Amniotic epithelial cell (primary cell): ENCODE data around the gene TPCN2.

Experiments
- DNase-seq: peaks from one replicate; pipeline ENCODE4 v3.0.0-alpha.2; 2010; ENCODE audit warnings: low read depth

TPCN2 gene

DNA sequence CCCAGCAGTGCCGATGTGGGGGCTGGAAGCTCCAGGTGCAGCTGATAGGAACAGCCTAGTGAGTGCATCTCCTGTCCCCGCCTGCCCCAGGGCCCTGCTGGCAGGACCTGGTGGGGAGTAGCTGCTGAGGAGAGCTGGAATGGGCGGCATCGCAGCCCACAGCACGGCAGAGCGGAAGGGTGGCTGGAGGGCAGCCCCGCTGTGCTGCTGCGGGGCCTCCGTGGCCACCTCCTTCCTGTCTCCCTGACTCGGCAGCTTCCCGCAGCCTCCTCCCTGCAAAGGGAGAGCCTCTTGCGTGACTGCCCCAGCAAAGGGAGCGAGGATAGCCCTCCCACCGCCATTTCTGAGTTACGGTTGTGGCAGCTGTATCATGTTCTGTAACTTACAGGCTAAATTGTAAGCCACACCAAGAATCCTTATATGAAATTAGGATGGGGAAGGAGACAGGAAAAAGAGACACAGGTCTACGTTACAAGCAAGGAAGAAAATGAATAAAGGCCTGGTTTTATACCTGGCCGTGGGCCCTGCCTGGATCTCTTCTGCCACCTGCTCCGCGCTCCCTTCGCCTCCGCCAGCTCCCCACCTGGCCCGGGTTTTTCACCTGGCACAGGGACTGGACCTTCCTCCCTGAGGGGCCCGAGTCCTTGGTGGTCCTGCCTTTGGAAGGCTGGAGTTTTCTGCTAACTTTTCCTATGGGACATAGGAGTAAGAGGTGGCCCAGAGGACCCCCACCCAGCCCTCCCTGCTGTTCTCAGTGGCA lies 10.0 kb downstream of the TPCN2 start:
- no peak for DNase-seq

DNA sequence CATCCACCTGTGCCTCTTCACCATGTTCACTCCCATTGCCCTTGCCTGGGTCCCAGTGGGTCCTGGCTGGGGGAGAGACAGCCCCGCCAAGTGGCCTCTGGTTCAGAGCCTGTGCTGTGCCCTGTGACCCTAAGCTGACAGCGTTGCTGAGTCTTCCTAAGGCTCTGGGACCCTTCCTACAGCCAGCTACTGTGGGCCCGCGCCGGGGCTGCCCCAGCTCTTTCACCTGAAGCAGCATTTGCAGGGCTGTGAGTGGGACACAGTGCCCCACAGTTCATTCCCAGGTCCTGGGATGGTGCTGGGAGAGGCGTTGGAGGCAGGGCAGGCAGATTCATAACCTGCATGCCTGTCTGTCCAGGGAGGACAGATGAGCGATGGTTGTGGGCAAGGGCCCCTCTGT lies 10.7 kb downstream of the TPCN2 start:
- no peak for DNase-seq

DNA sequence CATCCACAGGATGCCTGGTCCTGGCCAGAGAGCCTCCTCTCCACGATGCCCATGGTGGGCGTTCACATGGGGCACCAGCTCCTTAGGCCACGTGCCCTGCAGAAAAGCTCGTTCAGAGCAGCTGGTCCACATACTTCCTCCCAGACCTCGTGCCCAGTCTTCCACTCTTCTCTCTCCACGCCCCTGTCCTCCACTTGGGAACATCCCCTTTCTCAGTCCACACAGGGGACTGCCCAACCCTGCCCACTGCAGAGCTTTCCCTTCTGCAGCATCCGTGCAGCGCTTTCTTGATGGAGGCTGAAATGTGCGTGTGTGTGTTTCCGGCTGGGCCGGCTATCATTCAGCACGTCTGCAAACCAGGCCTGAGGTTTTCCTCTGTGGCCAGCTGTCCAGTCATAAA lies 11.3 kb downstream of the TPCN2 start:
- no peak for DNase-seq

DNA sequence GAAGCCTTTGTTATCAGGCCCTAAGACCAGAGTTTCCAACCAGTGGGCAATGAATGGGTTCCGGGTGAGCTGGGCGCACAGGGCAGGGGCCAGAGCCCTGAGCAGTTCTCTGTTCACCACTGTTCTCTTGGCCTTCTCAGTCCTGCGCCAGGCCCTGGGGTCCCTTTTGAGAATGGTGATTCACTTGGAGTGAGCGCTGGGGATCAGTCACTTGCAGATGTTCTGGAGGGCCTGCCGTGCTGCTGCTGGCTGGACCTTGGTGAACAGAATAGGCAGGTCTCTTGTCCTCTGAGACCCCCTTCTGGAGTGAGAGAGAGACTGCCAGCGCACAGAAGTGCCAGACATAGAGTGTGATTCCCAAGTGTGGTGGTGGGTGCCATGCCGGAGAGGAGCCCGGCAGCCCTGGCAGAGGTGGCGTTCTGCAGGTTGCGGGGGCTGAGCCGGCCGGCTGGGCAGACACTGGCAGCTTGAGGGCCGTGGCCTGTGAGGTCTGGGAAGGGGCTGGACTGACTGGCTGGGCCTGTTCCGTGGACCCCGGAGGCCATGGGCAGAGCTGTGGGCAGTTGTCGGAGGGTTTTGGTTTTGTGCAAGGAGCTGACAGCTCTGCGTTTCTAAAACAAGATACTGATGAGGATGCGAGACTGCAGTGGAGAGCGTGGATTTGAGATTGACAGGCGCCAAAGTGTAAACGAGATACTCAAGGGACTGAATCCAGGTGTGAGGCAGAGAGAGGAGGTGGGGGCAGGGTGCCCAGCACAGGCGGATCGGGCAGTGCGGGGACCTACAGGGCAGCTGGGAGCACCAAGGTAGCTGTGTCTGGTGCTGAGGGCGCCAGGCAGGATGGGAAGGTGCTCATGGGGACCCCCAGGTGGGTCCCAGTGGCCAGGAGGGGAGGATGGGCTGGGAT lies 12.3 kb downstream of the TPCN2 start:
- no peak for DNase-seq

DNA sequence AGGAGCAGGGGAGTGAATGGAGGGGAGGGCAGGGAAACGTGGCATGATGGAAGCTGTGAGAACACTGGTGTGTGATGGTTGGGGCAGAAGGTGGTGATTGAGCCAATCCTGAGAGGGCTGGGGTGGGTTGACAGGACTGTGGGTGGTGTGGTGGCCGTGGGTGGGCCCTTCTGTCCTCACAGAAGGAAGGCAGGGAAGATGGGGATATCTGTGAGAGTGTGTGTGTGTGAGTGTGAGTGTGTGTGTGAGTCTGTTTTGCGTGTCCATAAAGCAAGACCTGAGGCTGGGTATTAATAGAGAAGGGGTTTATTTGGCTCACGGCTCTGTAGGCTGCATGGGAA lies 13.0 kb downstream of the TPCN2 start:
- DNase-seq = no peak

DNA sequence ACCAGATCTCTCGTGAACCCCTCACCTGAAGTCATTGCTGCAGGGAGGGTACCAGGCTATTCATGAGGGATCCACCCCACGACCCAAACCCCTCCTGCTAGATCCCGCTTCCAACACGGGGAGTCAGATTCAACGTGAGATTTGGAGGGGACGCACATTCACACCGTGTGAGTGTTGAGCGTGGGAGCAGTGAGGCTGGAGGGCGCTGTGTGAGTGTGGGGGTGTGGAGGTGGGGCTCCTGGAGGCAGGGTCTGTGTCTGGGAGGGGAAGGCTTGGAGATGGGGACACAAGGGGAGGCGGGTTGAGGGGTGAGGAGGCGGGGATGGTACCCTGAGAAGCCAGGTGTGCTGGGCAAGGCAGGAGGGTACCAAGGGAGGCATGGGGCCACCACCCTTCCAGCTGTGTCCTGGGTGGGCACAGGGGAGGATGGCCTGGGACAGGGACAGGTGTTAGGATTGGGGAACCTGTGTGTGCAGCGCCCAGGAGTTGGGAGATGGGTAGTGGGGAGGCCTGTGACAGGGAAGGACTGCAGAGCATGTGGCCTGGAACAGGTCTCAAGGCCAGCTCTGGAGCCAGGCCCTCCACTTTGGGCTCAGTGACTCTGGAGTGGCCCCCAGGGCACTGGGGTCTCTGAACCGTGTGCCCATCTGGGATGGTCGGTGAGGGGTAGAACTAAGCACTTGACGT lies 13.6 kb downstream of the TPCN2 start:
- DNase-seq = no peak

DNA sequence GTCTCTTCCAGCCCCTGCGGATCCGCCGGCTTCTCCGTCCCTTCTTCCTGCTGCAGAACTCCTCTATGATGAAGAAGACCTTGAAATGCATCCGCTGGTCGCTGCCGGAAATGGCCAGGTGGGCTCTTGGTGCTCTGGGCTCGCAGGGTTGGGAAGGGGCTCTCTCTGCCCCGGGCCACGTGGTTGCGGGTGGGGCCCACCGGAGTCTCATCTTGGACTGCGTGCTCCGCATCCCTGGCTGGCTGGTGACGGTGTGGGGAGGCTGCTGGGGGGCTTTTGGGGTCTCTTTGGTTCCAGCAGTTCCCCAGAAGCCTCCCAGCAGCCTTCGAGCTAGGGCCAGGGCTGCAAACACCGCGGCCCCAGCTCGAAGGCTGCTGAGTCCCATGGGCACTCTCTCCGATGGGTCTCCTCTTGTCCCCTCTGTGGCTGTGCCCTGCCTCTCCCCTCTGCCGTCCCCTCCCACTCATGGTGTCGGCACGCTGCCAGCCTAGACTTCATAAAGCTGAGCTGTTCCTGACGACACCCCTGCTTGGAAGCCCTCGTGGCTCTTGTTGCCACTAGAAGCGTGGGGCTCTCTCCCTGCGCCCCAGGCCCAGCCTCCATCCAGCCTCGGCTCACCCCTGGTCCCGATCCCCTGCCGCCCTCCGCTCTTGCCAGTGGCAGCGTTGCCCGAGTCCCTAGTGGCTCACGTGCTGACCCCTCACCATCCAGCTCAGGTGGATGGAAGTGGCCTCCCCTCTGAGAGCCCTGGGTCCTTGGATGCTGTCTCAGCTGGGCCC lies 14.3 kb downstream of the TPCN2 start:
- no peak for DNase-seq

DNA sequence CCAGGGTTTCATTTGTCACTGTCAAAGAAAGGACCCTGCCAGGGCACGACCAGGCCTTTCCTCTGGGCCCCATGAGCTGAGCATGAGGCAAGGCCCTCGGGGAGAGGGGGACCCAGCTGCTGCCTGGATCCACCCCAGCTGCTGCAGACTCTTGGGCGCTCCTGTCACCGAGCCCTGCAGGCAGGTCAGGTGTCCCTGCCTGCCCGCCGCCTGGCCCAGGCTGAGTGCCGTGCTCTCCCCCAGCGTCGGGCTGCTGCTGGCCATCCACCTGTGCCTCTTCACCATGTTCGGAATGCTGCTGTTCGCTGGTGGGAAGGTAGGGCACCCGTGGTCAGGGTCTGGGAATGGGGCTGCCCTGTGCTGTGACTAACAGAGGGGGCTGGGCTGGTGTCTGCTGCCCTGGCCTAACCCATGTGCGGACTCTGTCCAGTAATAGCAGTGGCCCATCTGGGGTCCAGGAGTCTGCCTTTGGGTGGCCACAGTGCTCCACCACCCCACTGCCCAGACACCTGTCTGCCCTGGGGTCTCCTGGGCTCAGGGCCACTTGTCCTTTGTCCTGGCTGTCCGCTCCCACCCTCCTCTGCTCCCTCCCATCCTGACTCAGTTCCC lies 15.0 kb downstream of the TPCN2 start:
- DNase-seq = no peak

DNA sequence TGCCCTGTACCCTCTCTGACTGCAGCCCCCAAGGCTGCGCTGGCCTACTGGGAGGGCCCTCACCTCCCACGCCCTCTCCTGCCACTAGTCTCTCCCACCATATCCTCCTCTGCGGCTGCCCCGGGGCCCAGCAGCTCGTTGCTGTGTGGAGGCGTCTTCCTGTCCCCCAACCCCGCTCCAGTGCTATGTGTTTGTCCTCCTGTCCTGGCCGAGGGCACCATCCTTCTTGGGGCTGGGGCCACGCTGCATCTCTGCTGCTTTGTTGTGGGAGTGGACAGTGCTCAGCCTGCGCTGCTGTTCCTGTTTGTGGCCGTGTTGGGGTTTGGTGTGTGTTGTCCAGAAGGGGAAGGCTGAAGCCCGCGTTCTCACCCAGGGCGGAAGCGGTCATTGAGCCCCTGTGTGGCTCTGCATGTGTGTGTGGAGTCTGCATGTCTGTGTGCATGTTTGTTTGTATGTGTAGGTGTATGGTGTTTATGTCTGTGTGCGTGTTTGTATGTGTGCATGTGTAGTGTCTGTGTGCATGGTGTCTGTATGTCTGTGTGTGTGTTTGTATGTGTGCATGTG lies 15.7 kb downstream of the TPCN2 start:
- DNase-seq = no peak

DNA sequence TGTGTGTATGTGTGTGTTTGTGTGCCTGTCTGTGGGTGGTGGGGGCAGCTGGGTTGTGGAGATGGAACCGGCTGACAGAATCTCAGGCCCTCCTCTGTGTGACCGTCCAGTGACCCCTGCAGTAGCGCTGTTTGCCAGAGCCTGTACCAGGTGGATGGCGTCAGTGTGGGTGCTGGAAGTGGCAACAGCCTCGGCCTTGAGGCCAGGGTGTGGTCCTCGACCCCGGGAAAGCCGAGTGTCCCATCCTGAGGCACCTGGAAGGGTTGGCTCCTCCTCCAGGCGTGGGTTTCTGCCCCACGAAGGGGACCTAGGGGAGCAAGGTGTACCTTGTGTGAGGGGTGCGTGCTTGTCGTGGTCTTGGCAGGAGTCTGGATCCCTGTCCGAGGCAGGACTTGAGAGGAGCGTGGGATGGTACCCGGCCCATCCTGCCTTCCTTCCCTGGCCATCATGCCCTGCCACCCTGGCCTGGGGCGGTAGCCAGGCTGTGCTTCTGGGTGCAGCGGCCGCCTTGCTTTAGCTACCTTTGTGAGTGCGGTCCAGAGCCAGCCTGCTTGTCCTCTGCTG lies 16.5 kb downstream of the TPCN2 start:
- no peak for DNase-seq

DNA sequence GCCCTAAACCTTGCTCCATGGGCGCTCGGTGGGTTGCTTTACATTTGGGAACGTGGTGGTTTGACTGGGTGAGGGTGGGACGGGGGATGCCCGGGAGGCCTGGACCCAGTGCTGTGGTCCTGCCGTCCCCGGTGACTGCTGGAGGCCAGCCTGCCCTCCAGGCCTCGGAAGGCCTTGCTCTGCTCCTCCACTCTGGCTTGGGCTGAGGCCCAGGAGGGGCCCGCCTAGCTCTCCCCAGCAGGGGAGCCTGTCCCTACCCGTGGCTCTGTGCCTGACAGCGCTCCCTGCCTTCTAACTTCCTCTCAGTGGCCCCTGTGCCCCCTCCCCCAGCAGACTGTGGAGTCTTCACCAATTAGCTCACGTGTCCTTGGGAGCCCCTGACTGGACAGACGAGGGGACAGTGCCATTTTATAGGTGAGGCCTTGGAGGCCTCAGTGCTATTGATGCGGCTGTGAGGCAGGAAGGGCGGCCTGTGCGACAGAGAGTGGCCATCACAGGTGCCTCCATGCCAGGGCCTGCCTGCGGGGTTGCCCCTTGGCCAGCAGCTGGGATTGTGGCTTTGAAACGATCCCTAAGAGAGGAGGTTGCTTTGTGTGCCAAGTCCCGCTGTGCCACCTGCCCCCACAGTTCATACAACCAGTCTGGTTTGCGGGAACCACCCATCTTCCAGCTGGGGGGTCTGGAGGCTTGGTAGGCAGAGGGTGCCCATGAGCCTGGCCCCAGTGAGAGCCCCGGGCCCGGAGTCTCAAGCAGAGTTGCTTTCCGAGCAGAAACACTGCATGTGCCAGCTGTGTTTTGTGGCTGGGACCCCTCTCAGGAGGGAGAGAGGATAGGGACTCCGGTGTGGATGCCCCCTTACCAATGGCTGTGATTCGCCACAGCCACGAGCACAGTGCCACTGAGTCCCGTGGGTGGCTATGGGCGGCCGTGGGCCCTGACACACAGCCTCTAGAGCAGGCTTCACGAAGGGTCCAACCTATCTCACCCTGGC lies 17.7 kb downstream of the TPCN2 start:
- no peak for DNase-seq

DNA sequence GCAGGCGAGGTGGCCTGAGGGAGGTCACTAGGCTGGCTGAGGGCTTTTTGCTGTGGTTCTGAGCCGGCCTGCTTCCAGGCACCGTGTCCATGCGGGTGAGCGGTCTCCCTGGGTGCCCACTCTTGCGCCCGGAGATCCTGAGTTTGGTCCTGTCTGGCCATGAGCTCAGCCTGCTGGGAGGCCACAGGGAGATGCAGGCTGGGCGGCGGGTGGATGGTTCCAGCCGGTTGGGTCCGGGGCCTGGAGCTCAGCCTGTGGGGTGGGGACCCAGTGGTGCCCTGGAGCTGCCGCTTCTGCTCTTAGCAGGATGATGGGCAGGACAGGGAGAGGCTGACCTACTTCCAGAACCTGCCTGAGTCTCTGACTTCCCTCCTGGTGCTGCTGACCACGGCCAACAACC lies 18.5 kb downstream of the TPCN2 start:
- DNase-seq = no peak

DNA sequence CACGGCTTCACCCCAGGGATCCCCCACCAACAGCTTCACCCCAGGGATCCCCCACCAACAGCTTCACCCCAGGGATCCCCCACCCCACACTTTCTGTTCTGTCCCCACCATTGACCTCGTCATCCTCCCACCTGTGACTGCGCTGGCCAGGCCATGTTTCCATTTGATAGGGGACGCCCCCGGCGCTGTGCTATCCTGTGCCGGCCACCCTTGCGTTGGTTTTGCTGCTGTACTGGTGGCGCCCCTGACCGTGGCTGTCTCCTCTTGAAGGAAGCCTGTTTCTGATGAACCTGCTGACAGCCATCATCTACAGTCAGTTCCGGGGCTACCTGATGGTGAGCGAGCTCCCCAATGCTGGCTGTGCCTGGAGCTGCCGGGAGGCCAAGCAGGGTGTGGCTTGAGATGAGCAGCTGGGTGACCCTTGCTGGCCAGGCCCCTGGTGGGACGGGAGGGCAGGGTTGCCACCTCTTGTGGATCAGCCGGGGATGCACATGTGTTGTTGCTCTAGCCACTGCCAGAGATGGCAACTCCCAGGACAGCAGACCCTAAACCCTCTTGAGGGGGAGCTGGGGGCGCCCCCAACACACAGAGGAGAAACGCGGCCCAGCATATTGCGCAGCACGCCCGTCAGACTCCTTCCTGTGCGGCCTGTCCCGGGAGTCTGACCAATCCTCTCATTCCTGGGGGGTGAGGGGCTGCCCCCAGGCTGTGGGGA lies 22.5 kb downstream of the TPCN2 start:
- no peak for DNase-seq

DNA sequence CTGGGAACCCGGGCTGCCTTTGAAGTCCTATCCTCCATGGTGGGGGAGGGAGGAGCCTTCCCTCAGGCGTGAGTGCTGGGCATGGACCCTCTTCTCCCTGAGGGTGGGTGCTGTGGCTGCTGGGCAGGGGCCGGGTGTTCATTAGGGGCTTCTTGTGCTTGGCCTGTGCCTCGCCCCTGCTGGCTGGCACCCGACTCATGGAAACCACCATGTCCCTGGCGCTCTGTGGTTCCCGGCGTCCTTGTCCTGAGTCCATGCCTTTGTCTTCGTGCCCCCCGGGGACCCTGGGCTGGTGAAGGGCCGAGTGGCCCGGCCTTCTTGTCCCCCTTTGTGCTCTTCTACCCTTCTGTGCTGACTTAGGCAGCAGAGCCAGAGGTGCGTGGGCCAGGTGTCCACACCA lies 23.2 kb downstream of the TPCN2 start:
- no peak for DNase-seq

DNA sequence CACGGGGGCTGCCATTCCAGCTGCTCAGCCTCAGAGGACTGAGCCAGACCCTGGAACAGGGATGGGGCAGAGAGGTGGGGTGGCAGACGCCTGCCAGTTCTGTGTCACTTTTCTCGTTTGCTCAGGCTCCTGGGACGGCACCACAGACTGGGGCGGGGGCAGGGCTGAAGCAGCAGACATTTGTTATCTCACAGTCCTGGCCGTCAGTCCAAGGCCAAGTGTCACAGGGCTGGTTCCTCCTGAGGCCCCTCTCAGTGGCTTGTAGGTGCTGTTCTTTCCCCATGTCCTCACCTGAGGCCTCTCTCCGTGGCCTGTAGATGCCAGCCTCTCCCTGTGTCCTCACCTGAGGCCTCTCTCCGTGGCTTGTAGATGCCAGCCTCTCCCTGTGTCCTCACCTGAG lies 24.7 kb downstream of the TPCN2 start:
- no peak for DNase-seq

DNA sequence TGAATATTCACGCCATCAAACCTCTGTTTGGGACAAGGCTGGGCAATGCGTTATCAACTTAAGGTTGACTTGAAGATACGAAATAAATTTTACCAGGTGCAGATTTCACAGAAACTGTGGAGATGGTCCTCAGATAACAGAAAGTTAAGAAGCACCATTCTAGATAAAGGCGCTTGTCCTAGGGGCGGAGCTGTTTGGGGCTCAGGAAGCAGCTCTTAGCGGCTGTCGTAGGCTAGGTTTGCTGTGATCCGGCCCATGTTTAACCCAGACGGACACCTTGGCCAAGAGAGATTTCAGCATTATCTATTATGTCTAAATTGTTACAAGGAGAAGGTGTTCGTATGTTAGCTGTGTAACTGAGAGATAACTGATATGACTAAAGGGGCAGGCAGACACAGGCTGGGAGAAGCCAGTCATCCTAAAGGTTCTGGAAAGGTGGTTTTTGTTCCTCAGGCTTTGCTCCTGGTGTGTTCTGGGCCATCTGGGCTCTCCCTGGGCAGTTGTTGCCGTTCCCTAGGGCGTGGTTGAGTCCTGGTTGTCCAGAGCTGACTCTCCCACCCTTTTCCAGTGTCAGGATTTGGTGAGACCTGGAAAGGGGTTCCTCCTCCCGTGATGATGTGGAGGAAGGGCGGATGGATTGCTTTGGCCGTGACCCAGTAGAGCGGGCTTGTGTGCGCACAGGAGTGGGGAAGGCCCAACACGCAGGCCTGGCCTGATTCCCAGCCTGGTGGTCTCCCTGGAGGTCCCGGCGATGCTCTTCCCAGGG lies 25.8 kb downstream of the TPCN2 start:
- no peak for DNase-seq

DNA sequence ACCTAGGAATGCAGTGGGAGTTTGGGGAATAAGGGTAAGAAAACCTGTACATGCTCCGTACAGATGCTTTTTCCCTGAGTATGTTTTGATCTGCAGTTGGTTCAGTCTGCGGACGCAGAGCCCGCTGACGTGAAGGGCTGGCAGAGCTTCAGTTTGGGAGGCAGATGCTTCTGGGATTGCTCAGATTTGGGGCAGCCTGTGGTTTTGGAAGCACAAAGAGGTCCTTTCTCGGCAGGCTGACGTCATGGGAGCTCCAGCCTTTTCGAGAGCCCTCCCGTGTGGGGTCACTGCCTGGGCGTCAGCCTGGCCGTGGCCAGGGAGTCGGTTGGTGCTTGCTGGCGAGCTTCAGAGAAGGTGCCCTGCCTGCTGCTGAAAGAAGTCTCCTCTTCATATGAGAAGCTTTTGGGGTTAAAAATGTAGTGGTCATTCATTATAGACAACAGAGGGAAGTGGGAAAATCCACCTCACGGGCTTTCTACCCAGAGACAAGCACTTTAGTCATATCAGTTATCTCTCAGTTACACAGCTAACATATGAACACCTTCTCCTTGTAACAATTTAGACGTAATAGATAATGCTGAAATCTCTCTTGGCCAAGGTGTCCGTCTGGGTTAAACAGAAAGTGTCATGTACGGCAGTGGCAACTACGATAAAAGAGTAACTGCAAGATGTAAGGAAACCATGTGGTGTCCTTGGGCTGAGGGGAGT lies 26.8 kb downstream of the TPCN2 start:
- peak; percentile 89 for DNase-seq
